Parathyroid adenoma (tissue), 2 donors: ENCODE results near the gene PEMT.

Experiments
- H2AFZ ChIP-seq: fragments of 300-600 bp; sonication (generic); one replicate; pipeline ENCODE4 v1.7.0; 2017; ENCODE audit warnings: antibody characterized with exemption, mild to moderate bottlenecking
- H3K27ac ChIP-seq: fragments of 300-600 bp; sonication (generic); one replicate; pipeline ENCODE4 v1.7.0; 2017
- H3K27me3 ChIP-seq: fragments of 300-600 bp; sonication (generic); one replicate; pipeline ENCODE4 v1.7.0; 2017; ENCODE audit warnings: low read length; ENCODE audit not compliant: control insufficient read depth, insufficient read depth
- H3K36me3 ChIP-seq: fragments of 300-600 bp; sonication (generic); one replicate; pipeline ENCODE4 v1.7.0; 2017; ENCODE audit warnings: low read length; ENCODE audit not compliant: control insufficient read depth, insufficient read depth
- H3K4me1 ChIP-seq: fragments of 300-600 bp; sonication (generic); one replicate; pipeline ENCODE4 v1.7.0; 2017; ENCODE audit warnings: control low read depth
- H3K4me2 ChIP-seq: fragments of 300-600 bp; sonication (generic); one replicate; pipeline ENCODE4 v1.7.0; 2017; ENCODE audit warnings: low read length
- H3K4me3 ChIP-seq: fragments of 300-600 bp; sonication (generic); one replicate; pipeline ENCODE4 v1.7.0; 2017; ENCODE audit warnings: low read depth, low read length
- H3K79me2 ChIP-seq: fragments of 300-600 bp; sonication (generic); one replicate; pipeline ENCODE4 v1.7.0; 2017; ENCODE audit warnings: control low read depth
- H3K9ac ChIP-seq: fragments of 300-600 bp; sonication (generic); one replicate; pipeline ENCODE4 v1.7.0; 2017; ENCODE audit warnings: mild to moderate bottlenecking
- H3K9me3 ChIP-seq: fragments of 300-600 bp; sonication (generic); one replicate; pipeline ENCODE4 v1.7.0; 2017; ENCODE audit warnings: low read length; ENCODE audit not compliant: control insufficient read depth
- TF ChIP-seq, protein P1 (sequence below): fragments of 300-600 bp; sonication (generic); IDR thresholded peaks from one replicate; pipeline ENCODE4 v1.7.0; 2017; ENCODE audit warnings: antibody characterized with exemption, mild to moderate bottlenecking
- donor health status: primary hyperparathyroidism.

The PEMT gene

GRCh38 chr17:17497065-17497844 lies 94.3 kb downstream of the PEMT start:
- Histone ChIP-seq H3K27ac (no peak overlapping the region), H3K79me2 (no peaks in the 10 kb centered on the region), H2AFZ (peak overlapping the region; percentile 99), H3K36me3 (no peaks in the 10 kb centered on the region), H3K4me1 (peaks cover 9% of the 10 kb centered on the region), H3K9ac (no peak overlapping the region), H3K4me3 (no peak overlapping the region), H3K4me2 (no peak overlapping the region), H3K27me3 (no peaks in the 10 kb centered on the region), H3K9me3 (no peaks in the 10 kb centered on the region)
- TF ChIP-seq, protein P1, sequence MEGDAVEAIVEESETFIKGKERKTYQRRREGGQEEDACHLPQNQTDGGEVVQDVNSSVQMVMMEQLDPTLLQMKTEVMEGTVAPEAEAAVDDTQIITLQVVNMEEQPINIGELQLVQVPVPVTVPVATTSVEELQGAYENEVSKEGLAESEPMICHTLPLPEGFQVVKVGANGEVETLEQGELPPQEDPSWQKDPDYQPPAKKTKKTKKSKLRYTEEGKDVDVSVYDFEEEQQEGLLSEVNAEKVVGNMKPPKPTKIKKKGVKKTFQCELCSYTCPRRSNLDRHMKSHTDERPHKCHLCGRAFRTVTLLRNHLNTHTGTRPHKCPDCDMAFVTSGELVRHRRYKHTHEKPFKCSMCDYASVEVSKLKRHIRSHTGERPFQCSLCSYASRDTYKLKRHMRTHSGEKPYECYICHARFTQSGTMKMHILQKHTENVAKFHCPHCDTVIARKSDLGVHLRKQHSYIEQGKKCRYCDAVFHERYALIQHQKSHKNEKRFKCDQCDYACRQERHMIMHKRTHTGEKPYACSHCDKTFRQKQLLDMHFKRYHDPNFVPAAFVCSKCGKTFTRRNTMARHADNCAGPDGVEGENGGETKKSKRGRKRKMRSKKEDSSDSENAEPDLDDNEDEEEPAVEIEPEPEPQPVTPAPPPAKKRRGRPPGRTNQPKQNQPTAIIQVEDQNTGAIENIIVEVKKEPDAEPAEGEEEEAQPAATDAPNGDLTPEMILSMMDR: no peak

- H3K36me3 ChIP-seq: no peaks in the 10 kb centered on the region
- peak within 1 kb of the TSS; percentile 73 for H3K27ac ChIP-seq
- H3K4me2 ChIP-seq: peak within 1 kb of the TSS; percentile 95
- TF ChIP-seq, protein P1: peak; percentile 98
- peak within 1 kb of the TSS; percentile 99 for H2AFZ ChIP-seq
- H3K4me3 ChIP-seq: peak within 1 kb of the TSS; percentile 71
- H3K27me3 ChIP-seq: no peaks in the 10 kb centered on the region
- H3K4me1 ChIP-seq: peaks cover 9% of the 10 kb centered on the region
- peak within 1 kb of the TSS; percentile 76 for H3K9ac ChIP-seq
- no peaks in the 10 kb centered on the region for H3K79me2 ChIP-seq
- H3K9me3 ChIP-seq: no peaks in the 10 kb centered on the region
Measured at GRCh38 chr17:17496189-17497064, 95.1 kb downstream of the PEMT start, which contains the start of gene RASD1. Gene RASD1 (minus strand): TSS chr17:17496395. CDS start chr17:17496181, 214 bp downstream.

DNA sequence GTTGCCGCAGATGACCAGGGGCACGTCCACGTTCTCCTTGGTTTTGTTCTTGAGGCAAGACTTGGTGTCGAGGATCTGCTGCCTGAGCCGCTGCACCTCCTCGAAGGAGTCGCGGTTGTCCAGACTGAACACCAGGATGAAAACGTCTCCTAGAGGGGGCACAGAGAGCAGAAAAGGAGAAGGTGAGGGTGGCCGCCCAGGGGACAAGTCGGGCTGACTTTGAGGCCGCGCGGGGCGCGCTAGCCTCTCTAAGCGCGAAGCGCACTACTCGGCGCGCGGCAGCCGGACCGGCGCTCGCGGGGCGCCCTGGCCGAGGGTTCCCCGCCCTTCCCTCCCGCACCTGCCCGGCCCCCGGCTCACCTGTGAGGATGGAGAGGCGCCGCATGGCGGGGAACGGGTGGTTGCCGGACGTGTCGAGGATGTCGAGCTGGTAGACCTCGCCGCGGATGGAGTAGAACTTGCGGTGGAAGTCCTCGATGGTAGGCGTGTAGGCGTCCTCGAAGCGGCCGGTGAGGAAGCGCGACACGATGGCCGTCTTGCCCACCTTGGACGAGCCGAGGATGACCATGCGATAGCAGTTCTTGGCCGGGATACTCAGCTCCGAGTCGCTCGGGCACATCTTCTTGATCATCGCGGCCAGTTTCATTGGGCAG lies 95.8 kb downstream of the PEMT start:
- Histone ChIP-seq H3K27me3 (no peaks in the 10 kb centered on the region), H3K4me2 (peak overlapping the region; percentile 95), H3K27ac (peak overlapping the region; percentile 73), H3K36me3 (no peaks in the 10 kb centered on the region), H3K4me1 (peaks cover 9% of the 10 kb centered on the region), H2AFZ (peak overlapping the region; percentile 99), H3K79me2 (no peaks in the 10 kb centered on the region), H3K9me3 (no peaks in the 10 kb centered on the region), H3K9ac (no peak overlapping the region), H3K4me3 (peak overlapping the region; percentile 49)
- TF ChIP-seq, protein P1: no peak

DNA sequence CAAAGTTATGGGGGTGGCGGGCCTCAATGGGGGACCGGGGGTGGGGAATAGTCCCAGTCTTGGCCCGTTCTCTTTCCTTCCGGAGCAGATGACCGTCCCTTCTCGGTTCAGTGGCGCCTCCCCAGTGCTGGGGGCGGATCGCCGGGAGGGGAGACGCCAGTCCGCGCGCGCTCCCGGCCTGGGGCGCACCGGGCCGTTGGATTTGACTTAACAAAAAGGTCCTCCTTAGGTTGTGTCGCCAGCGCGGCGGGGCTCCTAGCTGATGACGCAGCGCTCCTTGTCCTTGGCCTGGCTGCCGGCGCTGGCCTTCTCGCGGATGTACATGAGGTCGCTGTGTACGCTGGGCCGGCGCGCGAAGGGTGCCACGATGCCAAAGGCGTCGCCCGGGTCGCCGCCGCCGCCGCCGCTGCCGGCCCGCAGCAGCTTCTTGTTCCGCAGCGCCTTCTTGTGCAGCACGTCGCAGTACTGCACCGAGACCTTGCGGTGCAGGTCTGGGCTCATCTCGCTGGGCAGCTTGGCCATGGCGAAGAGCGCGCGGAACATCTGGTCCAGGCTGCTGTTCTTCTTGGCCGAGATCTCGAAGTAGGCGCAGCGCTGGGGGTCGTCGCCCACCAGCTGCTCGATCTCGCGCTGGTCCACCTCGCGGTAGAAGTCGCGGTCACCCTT lies 96.5 kb downstream of the PEMT start:
- Histone ChIP-seq H3K4me2 (peak overlapping the region; percentile 95), H3K9me3 (no peaks in the 10 kb centered on the region), H3K27ac (peak overlapping the region; percentile 49), H3K27me3 (no peaks in the 10 kb centered on the region), H3K79me2 (no peaks in the 10 kb centered on the region), H2AFZ (peak overlapping the region; percentile 99), H3K4me1 (peaks cover 9% of the 10 kb centered on the region), H3K4me3 (peak overlapping the region; percentile 5), H3K9ac (no peak overlapping the region), H3K36me3 (no peaks in the 10 kb centered on the region)
- TF ChIP-seq, protein P1: no peak
